ENCODE data around the gene COQ3. TPM values are rescaled to one million over a fixed set of nuclear protein-coding genes. Genes with fewer than 3 reads are reported as not detected.

Gene COQ3
- total RNA-seq, 4 donors from 2014 or later = 3.4 to 9.1 (median 6.1) TPM

DNA sequence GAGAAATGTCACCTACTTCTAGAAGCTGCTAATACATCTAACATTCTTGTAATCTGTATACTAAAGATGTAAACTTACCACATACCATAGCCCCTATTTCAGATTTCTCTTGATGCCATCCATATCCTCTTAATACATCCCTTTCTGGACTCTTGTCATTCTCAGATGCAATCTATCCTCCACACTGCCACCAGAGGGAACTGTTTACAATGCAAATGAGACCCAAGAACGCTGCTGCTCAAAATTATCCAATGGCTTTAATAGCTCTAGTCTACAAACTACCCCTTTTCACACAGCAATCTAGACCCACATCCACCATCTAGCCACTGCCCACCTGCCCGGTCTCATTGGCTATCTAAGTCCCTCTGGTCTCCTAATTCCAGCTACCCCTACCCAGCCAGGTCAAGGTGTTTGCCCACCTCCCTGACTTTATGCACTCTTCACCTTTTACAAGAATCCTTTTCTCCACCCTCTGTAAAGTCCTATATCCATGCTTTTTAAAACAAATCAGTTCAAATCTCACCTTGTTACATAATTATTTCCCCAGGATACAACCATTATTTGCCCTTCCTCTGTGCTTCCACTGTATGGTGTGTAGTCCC is 59.4 kb downstream of the COQ3 start:
- intact Hi-C loops (cut with DNase I) = loop anchor here (5.0 kb wide), 2 partner anchors 58 to 93 kb away; partner anchors contain the start of genes COQ3 and PNISR
- Histone ChIP-seq H3K36me3 (peaks cover 0 to 7% (median 2%) of the 10 kb centered on the region in 4 donors), H3K4me3 (no peak overlapping the region), H3K4me1 (peaks cover 0 to 43% (median 39%) of the 10 kb centered on the region in 4 donors), H3K27ac (replicated peaks in 1 of 4) (peak overlapping the region; percentile 72 to 94 (median 81)), H3K9me3 (no peaks in the 10 kb centered on the region), H3K27me3 (no peaks in the 10 kb centered on the region)
- WGBS = 52% methylated on average over 2 of the region's 2 CpGs
- DNase-seq (ENCODE audit: extremely low spot score) = no peak
- TF ChIP-seq CTCF (IDR thresholded peaks at IDR 0.05) (peak; percentile 56 to 75 (median 65)), EP300 (IDR thresholded peaks at IDR 0.05) (no peak), POLR2AphosphoS5 (IDR thresholded peaks at IDR 0.05) (peak in 1 of 2 donors; percentile 18), POLR2A (IDR thresholded peaks at IDR 0.05; ENCODE audit: low read depth) (no peak)

GRCh38 chr6:99333068-99333467 is 60.9 kb downstream of the COQ3 start:
- WGBS = 85% methylated on average over 6 of the region's 6 CpGs
- Histone ChIP-seq H3K27ac (replicated peaks in 1 of 4) (peak overlapping the region in 2 of 4 donors; percentile 81 to 94), H3K4me1 (peaks cover 0 to 35% (median 29%) of the 10 kb centered on the region in 4 donors), H3K36me3 (peaks cover 0 to 7% (median 2%) of the 10 kb centered on the region in 4 donors), H3K9me3 (no peaks in the 10 kb centered on the region), H3K27me3 (no peaks in the 10 kb centered on the region), H3K4me3 (no peak overlapping the region)
- no peak for DNase-seq (ENCODE audit: extremely low spot score)
- intact Hi-C loops (cut with DNase I) = loop anchor here (5.0 kb wide), 2 partner anchors 59 to 94 kb away; partner anchors contain the start of genes COQ3 and PNISR
- TF ChIP-seq CTCF (IDR thresholded peaks at IDR 0.05) (no peak), POLR2AphosphoS5 (IDR thresholded peaks at IDR 0.05) (no peak), POLR2A (IDR thresholded peaks at IDR 0.05; ENCODE audit: low read depth) (no peak), EP300 (IDR thresholded peaks at IDR 0.05) (no peak)

- Histone ChIP-seq H3K27me3 (no peaks in the 10 kb centered on the region), H3K36me3 (peaks cover 0 to 10% (median 4%) of the 10 kb centered on the region in 4 donors), H3K9me3 (no peaks in the 10 kb centered on the region), H3K4me1 (peaks cover 0 to 25% (median 18%) of the 10 kb centered on the region in 4 donors), H3K27ac (replicated peaks in 1 of 4) (peak overlapping the region in 1 of 4 donors; percentile 29), H3K4me3 (no peak overlapping the region)
- 75% methylated on average over 3 of the region's 3 CpGs for WGBS
- intact Hi-C loops (cut with DNase I) = loop anchor here (5.0 kb wide), 2 partner anchors 61 to 96 kb away; partner anchors contain the start of genes COQ3 and PNISR
- no peak for TF ChIP-seq CTCF (IDR thresholded peaks at IDR 0.05)
- no peak for TF ChIP-seq POLR2A (IDR thresholded peaks at IDR 0.05; ENCODE audit: low read depth)
- TF ChIP-seq EP300 (IDR thresholded peaks at IDR 0.05) = no peak
- TF ChIP-seq POLR2AphosphoS5 (IDR thresholded peaks at IDR 0.05) = no peak
- no peak for DNase-seq (ENCODE audit: extremely low spot score)
Measured at GRCh38 chr6:99331531-99331930, 62.5 kb downstream of the COQ3 start.

GRCh38 chr6:99330159-99330558 is 63.8 kb downstream of the COQ3 start:
- Histone ChIP-seq H3K27ac (replicated peaks in 1 of 4) (peak overlapping the region in 3 of 4 donors; percentile 3 to 35 (median 33)), H3K4me1 (peaks cover 0 to 24% (median 14%) of the 10 kb centered on the region in 4 donors), H3K36me3 (peaks cover 0 to 24% (median 7%) of the 10 kb centered on the region in 4 donors), H3K9me3 (no peaks in the 10 kb centered on the region), H3K27me3 (no peaks in the 10 kb centered on the region), H3K4me3 (no peak overlapping the region)
- TF ChIP-seq POLR2AphosphoS5 (IDR thresholded peaks at IDR 0.05) = peak; percentile 13
- TF ChIP-seq POLR2A (IDR thresholded peaks at IDR 0.05; ENCODE audit: low read depth) = no peak
- TF ChIP-seq CTCF (IDR thresholded peaks at IDR 0.05) = peak; percentile 67 to 81 (median 70)
- no peak for DNase-seq (ENCODE audit: extremely low spot score)
- 5% methylated on average over 2 of the region's 2 CpGs for WGBS
- intact Hi-C loops (cut with DNase I) = loop anchor here (5.0 kb wide), 2 partner anchors 62 to 97 kb away; partner anchors contain the start of genes COQ3 and PNISR

Measured in esophagus muscularis mucosa (tissue), 4 donors.